ENCODE data around the gene PIF1.

Gene PIF1

DNA sequence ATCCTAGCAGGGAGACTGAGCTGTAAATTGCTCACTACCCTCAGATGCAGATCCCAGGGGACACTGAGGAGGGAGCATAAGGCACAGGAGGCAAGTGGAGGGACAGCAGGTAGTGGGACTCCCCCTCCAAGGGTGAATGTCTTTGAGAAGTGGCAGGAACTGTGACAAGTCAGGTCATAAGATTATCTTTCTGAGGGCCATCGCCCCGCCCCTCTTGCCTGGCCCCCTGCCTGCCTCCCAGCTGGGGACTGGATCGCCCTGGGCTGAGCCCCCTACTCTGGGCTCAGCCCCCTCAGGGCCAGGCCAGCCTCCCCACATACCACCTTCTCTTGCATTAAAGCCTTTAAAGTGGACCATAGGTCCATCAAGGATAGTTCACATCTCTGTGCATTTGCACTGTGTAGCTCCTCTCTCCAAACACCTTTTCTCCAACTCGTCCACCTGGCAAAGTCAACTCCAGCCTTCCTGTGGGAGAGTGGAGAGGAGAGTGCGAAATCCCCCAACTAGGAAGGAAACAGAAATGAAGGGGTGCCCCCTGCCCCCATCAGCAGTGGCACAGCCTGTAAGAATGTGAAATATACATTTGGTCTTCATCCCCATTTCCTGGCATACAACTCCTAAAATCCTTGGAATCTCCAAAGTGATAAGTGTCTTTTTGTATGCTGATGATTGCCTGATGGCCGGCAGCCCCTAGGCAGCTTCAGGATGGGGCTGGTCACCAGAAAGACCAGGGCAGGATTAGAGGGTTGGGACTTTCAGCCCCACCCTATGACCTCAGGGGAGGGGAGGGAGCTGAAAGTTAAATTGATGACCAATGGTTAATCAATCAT, 14.7 kb downstream of the PIF1 start:
- no peak overlapping the region for H3K4me3 ChIP-seq (ENCODE audit: control insufficient read depth, low read depth, low read length)
- TF ChIP-seq, protein P1, sequence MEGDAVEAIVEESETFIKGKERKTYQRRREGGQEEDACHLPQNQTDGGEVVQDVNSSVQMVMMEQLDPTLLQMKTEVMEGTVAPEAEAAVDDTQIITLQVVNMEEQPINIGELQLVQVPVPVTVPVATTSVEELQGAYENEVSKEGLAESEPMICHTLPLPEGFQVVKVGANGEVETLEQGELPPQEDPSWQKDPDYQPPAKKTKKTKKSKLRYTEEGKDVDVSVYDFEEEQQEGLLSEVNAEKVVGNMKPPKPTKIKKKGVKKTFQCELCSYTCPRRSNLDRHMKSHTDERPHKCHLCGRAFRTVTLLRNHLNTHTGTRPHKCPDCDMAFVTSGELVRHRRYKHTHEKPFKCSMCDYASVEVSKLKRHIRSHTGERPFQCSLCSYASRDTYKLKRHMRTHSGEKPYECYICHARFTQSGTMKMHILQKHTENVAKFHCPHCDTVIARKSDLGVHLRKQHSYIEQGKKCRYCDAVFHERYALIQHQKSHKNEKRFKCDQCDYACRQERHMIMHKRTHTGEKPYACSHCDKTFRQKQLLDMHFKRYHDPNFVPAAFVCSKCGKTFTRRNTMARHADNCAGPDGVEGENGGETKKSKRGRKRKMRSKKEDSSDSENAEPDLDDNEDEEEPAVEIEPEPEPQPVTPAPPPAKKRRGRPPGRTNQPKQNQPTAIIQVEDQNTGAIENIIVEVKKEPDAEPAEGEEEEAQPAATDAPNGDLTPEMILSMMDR (IDR thresholded peaks at IDR 0.05; ENCODE audit: control insufficient read depth, insufficient read depth, low read depth, low read length, missing control alignments): no peak
- no peak for DNase-seq (ENCODE audit: low read depth)

DNA sequence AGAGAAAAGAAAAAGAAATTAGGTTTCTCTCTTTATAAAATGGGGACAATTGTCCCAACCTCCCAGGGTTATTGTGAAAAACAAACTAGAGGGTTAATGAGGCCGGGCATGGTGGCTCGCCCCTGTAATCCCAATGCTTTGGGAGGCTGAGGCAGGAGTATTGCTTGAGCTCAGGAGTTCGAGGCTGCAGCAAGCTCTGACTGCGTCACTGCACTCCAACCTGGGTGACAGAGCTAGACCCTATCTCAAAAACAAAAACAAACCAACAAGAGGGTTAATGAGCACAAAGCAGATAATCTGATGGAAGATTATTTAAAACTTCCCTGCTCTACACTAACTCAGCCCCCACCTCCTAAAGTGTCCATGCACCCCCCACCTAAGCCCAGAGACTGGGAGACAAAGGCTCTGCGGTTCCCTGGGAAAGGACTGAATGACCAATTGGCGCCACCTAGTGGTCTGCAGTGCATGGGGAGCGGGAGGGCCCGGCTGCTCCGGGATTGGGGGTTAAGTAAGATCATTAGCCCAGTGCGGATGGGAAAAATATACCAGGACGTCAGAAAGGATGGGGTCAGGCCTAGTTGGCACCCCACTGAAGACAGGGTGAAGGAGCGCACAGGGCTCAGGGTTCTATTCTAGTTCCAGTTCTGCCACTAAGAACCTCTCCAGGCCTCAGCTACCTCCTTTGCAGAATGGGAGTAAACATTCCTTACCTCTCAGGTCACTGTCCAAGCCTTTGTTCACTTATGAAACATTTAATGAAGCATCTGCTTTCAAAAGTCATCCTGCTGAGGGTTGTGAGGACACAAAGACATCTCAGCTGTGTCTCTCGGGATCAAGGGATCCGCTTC, 15.6 kb downstream of the PIF1 start:
- H3K4me3 ChIP-seq (ENCODE audit: control insufficient read depth, low read depth, low read length): no peak overlapping the region
- TF ChIP-seq, protein P1 (IDR thresholded peaks at IDR 0.05; ENCODE audit: control insufficient read depth, insufficient read depth, low read depth, low read length, missing control alignments): peak; percentile 98
- DNase-seq (ENCODE audit: low read depth): no peak

DNA sequence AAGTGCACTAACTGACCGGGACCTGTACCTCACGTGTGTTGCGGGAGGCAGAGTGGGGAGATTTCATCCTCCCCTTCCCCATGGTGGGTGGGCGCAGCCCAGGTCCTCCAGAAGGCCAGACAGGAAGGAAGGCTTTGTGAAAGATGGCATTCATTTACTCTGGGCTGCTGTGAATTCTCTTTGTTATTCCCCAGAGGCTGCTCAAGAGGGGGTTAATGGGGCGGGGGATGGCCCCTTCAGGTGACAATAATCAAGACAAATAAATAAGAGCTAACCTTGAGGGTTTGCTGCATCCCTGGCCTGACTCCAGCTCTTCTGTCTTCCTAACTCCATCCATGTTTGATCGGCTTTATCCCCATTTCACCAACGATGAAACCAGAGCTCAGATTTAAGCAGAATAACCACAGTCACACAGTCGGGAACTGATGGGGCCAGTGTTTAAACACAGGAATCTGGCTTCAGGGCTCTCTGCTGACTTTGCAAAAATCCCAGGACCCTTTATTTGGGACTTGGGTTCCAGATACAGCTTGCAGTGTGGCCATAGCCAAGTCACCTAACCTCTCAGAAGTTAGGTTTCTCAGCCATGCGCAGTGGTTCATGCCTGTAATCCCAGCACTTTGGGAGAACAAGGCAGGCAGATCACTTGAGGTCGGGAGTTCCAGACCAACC, 16.5 kb downstream of the PIF1 start:
- no peak overlapping the region for H3K4me3 ChIP-seq (ENCODE audit: control insufficient read depth, low read depth, low read length)
- TF ChIP-seq, protein P1 (IDR thresholded peaks at IDR 0.05; ENCODE audit: control insufficient read depth, insufficient read depth, low read depth, low read length, missing control alignments): no peak

DNA sequence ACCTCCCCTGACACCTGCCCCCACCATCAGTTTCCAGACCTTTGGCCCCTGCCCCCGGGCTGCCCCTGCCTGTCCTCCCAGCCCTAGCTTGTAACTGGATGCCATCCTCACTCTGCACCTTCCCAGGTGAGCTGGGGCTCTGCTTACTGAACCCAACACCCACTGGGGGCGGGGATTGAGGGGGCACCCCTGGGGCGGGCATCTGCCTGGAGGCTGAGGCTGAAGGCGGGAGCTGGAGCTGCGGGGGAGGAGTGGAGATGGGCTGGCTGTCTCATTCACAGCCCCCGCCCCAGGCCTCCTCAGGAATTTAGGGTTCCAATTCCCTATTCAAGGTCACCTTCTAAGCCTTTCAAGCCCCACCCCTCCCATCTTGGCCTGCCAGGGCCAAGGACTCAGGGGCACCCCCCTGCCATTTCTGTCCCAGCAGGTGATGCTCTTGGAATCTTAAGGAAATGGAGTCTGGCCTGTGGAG, 17.7 kb downstream of the PIF1 start:
- H3K4me3 ChIP-seq (ENCODE audit: control insufficient read depth, low read depth, low read length): no peak overlapping the region
- no peak for DNase-seq (ENCODE audit: low read depth)

More for the DNA sequence above, 16.5 kb downstream of the PIF1 start:
- no peak for DNase-seq (ENCODE audit: low read depth)

DNA sequence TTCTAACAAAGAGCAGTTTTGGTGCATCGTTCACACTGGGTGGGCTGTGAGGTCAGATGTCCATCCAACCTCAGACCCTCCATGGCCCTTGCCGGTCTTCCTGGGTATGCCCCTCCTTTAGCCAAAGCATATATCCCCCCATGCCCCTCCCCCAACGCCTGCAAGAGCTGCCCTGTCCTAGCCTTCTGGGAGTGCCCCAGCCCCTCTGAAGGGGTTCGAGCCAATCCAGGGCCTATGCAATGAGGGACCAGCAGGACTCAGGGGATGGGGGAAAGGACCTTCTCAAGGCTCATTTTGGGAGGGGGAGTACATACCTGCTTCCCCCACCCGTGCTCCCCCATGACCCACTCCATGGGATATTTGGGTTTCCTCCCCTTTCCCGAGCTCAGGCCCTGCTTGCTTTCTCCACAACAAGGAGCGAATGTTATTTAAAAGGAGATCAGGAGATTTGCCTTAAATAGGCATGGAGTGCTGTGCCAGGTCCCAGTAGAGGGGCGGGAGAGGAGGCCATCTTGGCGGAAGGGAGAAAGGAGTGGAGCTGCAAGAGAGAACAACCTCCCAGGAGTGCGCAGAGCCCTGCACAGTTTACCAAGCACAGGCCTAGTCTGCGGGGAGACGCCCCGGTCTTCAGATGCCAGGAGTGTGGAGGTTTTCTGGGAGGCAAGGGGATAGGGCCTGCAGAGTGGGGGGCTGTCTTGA, 18.2 kb downstream of the PIF1 start:
- H3K4me3 ChIP-seq (ENCODE audit: control insufficient read depth, low read depth, low read length): no peak overlapping the region
- no peak for DNase-seq (ENCODE audit: low read depth)
- TF ChIP-seq, protein P1 (IDR thresholded peaks at IDR 0.05; ENCODE audit: control insufficient read depth, insufficient read depth, low read depth, low read length, missing control alignments): no peak

More for the DNA sequence above, 17.7 kb downstream of the PIF1 start:
- TF ChIP-seq, protein P1 (IDR thresholded peaks at IDR 0.05; ENCODE audit: control insufficient read depth, insufficient read depth, low read depth, low read length, missing control alignments): no peak

DNA sequence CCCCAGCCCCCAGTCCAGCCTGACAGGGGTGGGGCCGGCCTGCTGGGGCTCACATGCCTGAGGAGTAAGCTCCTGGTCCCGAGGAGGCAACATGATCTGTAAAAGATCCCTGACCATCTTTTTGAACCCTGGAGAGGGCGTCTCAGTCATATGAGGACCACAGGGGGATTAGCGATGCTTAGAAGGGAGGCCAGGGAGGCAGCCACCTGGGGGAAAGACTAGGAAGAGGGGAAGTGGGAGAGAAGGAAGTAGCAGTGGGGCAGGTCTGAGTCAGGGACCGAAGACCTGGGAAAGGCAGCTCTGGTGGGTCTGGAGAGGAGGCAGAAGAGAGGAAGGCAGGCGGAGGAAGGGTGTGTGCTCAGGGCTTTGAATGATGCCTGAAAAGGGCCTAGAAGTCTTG, 18.9 kb downstream of the PIF1 start:
- DNase-seq (ENCODE audit: low read depth): no peak
- TF ChIP-seq, protein P1 (IDR thresholded peaks at IDR 0.05; ENCODE audit: control insufficient read depth, insufficient read depth, low read depth, low read length, missing control alignments): no peak
- H3K4me3 ChIP-seq (ENCODE audit: control insufficient read depth, low read depth, low read length): no peak overlapping the region
